Tibial nerve (tissue), 4 donors: ENCODE data around the gene FOXD2. TPM values are rescaled to one million over a fixed set of nuclear protein-coding genes. Genes with fewer than 3 reads are reported as not detected.
A peak's percentile ranks its signal among the peaks of the same experiment; 100 is the strongest.

Experiments used
- DNase-seq, 2 donors: peaks; one replicate each; pipeline ENCODE4 v3.0.0-alpha.2; 2019; ENCODE audit warnings: low spot score in 2 of 2
- H3K27ac ChIP-seq, 4 donors: fragments of 200-600 bp; sonication (generic) in 3 of 4; one replicate each; pipeline ENCODE4 v1.5.1; 2017 to 2019; ENCODE audit warnings: mild to moderate bottlenecking in 1 of 4
- H3K27me3 ChIP-seq, 2 donors: fragments of 200-600 bp; sonication (generic) in 1 of 2; one replicate each; pipeline versions ENCODE4 v1.5.1 to v1.6.0; 2017 to 2019
- H3K36me3 ChIP-seq, 3 donors: fragments of 200-600 bp; sonication (generic); one replicate each; pipeline ENCODE4 v1.5.1; 2018 to 2019
- H3K4me1 ChIP-seq, 4 donors: fragments of 200-600 bp; sonication (generic) in 3 of 4; one replicate each; pipeline ENCODE4 v1.5.1; 2017 to 2019
- H3K4me3 ChIP-seq, 4 donors: fragments of 200-600 bp; sonication (generic) in 3 of 4; one replicate each; pipeline ENCODE4 v1.5.1; 2017 to 2019; ENCODE audit warnings: mild to moderate bottlenecking in 1 of 4, moderate library complexity in 1 of 4
- H3K9me3 ChIP-seq, 4 donors: fragments of 200-600 bp; sonication (generic) in 3 of 4; one replicate each; pipeline ENCODE4 v1.5.1; 2017 to 2019
- EP300 ChIP-seq, 2 donors: sonication (generic); formaldehyde crosslinking; IDR thresholded peaks; one replicate each; pipeline ENCODE4 v1.6.1; 2017; ENCODE audit warnings: antibody characterized with exemption in 2 of 2, mild to moderate bottlenecking in 1 of 2
- POLR2A ChIP-seq, 2 donors: fragments of 450-650 bp; IDR thresholded peaks; one replicate each; pipeline ENCODE4 v1.6.1; 2017; ENCODE audit warnings: antibody characterized with exemption in 2 of 2, mild to moderate bottlenecking in 2 of 2, moderate library complexity in 2 of 2
- WGBS, 2 donors: methylation state at CpG; one replicate each; pipeline ENCODE4 v1.1.5; 2018; 5-methylcytosine and 5-hydroxymethylcytosine counted together
- total RNA-seq, 4 donors: library from RNA; depleted of rRNA; stranded (reverse); fragments of >200 nt; gene quantifications; one replicate each; pipeline ENCODE4 v1.1.0, GENCODE V29; 2016
- TF ChIP-seq, protein P1 (sequence below), 5 experiments: fragments of 200-600 bp in 3 of 5; fragments of 450-650 bp in 2 of 5; sonication (generic) in 3 of 5; IDR thresholded peaks; one replicate each; pipeline ENCODE4 v1.5.1; 2016 to 2019; ENCODE audit warnings: antibody characterized with exemption in 5 of 5, mild to moderate bottlenecking in 3 of 5, moderate library complexity in 2 of 5

FOXD2 gene
- total RNA-seq = 10 to 100 TPM; 11.7 to 34.7 (median 27.6) TPM

DNA sequence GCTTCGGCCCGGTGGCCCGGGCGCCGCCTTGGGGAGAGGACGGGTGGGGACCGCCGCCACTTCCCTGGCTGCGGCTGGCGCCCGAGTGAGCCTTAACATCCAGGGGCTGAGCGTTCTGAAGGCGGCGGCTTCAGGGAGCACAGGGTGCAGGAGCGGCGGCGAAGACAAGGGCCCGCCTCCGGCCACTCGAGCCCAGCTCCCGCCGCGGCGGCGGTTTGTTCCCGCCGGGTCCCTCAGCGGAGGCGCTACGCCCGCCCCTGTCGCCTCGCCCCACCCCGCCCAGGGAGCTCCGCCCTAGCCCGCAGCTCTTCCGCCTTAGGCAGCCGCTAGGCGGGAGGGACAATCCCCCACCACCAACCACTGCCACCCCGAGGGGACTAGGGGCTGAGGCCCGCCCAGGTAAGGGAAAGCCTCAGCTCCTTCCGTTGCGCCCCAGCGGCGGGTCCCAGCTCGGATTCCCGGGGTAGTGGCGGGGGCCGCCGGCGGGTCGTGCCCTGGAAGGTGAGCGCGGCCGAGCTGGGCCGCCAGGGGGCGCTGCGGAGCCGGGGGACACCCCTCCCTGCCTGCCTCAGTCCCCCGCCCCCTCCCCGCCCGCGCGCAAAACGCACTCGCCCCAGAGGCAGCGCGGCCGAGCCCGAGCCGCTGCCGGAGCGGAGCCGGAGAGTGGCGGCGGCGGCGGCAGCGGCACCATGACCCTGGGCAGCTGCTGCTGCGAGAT lies at the start of gene FOXD2:
FOXD2 (plus strand) TSS at position 598 of the 718 bp plus-strand sequence; CDS start at position 690, 92 bp downstream.
- TF ChIP-seq EP300 (IDR thresholded peaks at IDR 0.05) = peak in 1 of 2 donors; percentile 74
- TF ChIP-seq POLR2A (IDR thresholded peaks at IDR 0.05) = peak; percentile 53 to 57
- TF ChIP-seq, protein P1, sequence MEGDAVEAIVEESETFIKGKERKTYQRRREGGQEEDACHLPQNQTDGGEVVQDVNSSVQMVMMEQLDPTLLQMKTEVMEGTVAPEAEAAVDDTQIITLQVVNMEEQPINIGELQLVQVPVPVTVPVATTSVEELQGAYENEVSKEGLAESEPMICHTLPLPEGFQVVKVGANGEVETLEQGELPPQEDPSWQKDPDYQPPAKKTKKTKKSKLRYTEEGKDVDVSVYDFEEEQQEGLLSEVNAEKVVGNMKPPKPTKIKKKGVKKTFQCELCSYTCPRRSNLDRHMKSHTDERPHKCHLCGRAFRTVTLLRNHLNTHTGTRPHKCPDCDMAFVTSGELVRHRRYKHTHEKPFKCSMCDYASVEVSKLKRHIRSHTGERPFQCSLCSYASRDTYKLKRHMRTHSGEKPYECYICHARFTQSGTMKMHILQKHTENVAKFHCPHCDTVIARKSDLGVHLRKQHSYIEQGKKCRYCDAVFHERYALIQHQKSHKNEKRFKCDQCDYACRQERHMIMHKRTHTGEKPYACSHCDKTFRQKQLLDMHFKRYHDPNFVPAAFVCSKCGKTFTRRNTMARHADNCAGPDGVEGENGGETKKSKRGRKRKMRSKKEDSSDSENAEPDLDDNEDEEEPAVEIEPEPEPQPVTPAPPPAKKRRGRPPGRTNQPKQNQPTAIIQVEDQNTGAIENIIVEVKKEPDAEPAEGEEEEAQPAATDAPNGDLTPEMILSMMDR (IDR thresholded peaks at IDR 0.05) = peak; percentile 97 to 100 (median 98)
- peaks cover 0 to 53% (median 28%) of the 10 kb centered on the region in 4 donors for H3K4me1 ChIP-seq
- peaks cover 0 to 75% of the 10 kb centered on the region in 2 donors for H3K27me3 ChIP-seq
- no peaks in the 10 kb centered on the region for H3K36me3 ChIP-seq
- peak within 1 kb of the TSS; percentile 73 to 84 (median 82) for H3K27ac ChIP-seq
- peak; percentile 79 to 84 for DNase-seq
- WGBS, 2 donors = 1% methylated on average over 14 to 25 of the region's 80 CpGs
- H3K4me3 ChIP-seq = peak within 1 kb of the TSS; percentile 49 to 79 (median 68)
- H3K9me3 ChIP-seq = no peaks in the 10 kb centered on the region

DNA sequence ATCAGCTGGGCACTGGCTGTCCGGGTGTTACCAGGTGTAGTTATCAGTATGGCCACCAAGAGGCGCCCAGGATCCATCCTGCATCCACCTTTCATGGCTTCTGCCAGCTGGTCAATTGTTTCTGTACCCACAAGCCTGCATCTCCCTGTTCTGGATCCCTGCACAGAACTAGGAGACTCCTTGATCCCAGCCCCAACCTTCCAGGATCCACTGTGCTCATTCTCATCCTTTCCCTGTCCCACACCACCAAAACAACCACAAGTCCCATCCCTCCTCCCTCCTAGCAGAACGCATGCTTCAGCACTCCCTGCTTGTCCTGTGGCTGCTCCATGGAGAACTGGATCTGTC lies 49.0 kb upstream of the FOXD2 start:
- Histone ChIP-seq H3K27me3 (no peaks in the 10 kb centered on the region), H3K4me3 (no peak overlapping the region), H3K36me3 (no peaks in the 10 kb centered on the region), H3K9me3 (no peaks in the 10 kb centered on the region), H3K27ac (no peak overlapping the region), H3K4me1 (peaks cover 0 to 16% (median 0%) of the 10 kb centered on the region in 4 donors)
- no peak for TF ChIP-seq POLR2A (IDR thresholded peaks at IDR 0.05)
- TF ChIP-seq, protein P1 (IDR thresholded peaks at IDR 0.05) = peak; percentile 63 to 83 (median 71)
- peak; percentile 49 to 67 for DNase-seq
- 19 to 24% methylated on average over 3 of the region's 3 CpGs for WGBS, 2 donors

DNA sequence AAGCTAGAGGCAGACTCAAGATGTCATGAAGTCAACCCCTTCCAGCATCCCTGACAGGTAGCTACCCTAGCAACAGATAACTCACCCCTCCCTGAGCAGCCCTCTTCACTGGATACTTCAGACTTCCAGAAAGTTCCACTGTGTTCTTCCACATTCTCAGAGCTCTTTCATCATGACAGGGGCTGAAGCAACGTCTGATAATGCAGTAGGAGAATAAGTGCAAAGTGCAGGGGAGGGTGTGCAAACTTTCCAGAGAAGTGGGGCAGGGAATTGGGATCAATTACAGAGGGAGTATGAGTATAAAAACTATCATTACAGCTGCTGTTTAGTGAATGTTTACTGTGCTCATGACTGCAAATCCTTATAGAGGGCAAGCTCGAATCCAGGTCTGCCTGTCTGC lies 48.1 kb upstream of the FOXD2 start:
- 32 to 56% methylated on average over 2 of the region's 2 CpGs for WGBS, 2 donors
- DNase-seq = no peak

DNA sequence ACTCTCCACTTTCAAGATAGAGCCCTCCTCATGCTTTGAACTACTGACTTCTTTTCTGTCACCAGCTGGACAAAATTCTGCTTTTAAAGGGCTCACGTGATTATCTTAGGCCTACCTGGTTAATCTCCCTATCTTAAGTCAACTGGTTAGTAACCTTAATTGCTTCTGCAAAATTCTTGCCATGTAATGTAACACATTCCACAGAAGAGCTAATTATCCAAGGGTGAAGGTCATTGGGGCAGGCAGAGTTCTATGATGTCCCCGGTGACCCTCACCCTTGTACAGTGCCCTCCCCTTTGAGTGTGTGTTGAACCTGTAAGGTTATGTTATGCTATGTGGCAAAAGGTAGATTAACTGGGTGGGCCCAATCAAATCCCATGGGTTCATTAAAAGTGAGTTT lies 47.0 kb upstream of the FOXD2 start:
- H3K27ac ChIP-seq = no peak overlapping the region
- H3K4me1 ChIP-seq = peaks cover 0 to 16% (median 0%) of the 10 kb centered on the region in 4 donors
- no peaks in the 10 kb centered on the region for H3K27me3 ChIP-seq
- no peaks in the 10 kb centered on the region for H3K36me3 ChIP-seq
- H3K9me3 ChIP-seq = no peaks in the 10 kb centered on the region
- no peak overlapping the region for H3K4me3 ChIP-seq
- no peak for DNase-seq
- 42 to 86% methylated on average over 2 of the region's 2 CpGs for WGBS, 2 donors
- TF ChIP-seq POLR2A (IDR thresholded peaks at IDR 0.05) (no peak), EP300 (IDR thresholded peaks at IDR 0.05) (no peak)
- TF ChIP-seq, protein P1 (IDR thresholded peaks at IDR 0.05) = no peak

More for the DNA sequence above, 48.1 kb upstream of the FOXD2 start:
- Histone ChIP-seq H3K27me3 (no peaks in the 10 kb centered on the region), H3K36me3 (no peaks in the 10 kb centered on the region), H3K9me3 (no peaks in the 10 kb centered on the region), H3K27ac (no peak overlapping the region), H3K4me3 (no peak overlapping the region), H3K4me1 (peaks cover 0 to 16% (median 0%) of the 10 kb centered on the region in 4 donors)
- TF ChIP-seq POLR2A (IDR thresholded peaks at IDR 0.05) (no peak), EP300 (IDR thresholded peaks at IDR 0.05) (no peak)
- TF ChIP-seq, protein P1 (IDR thresholded peaks at IDR 0.05) = no peak

DNA sequence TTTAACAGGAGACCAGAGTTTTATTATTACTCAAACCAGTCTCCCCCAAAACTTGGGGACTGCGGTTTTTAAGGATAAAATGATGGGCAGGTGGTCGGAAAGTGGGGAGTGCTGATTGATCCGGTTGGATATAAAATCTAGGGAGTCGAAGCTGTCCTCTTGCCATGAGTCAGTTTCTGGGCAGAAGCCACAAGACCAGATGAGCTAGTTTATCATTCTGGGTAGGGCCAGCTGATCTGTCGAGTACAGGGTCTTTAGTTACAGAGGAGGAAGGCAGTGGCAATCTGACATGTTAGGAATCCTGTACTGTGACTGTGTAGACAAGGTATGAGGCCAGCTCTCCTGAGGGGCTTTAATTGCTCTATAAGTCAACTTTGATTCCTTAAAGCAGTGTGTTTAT lies 44.7 kb upstream of the FOXD2 start:
- H3K36me3 ChIP-seq = no peaks in the 10 kb centered on the region
- no peak overlapping the region for H3K27ac ChIP-seq
- peaks cover 0 to 9% (median 0%) of the 10 kb centered on the region in 4 donors for H3K4me1 ChIP-seq
- no peaks in the 10 kb centered on the region for H3K9me3 ChIP-seq
- TF ChIP-seq EP300 (IDR thresholded peaks at IDR 0.05) = no peak
- no peak for TF ChIP-seq POLR2A (IDR thresholded peaks at IDR 0.05)
- TF ChIP-seq, protein P1 (IDR thresholded peaks at IDR 0.05) = no peak
- DNase-seq = no peak
- H3K4me3 ChIP-seq = no peak overlapping the region
- no peaks in the 10 kb centered on the region for H3K27me3 ChIP-seq
- WGBS, 2 donors = 70 to 75% methylated on average over 5 of the region's 5 CpGs
